CD8-positive, alpha-beta memory T cell (primary cell): ENCODE results near the gene SLC37A1. TPM values are rescaled to one million over a fixed set of nuclear protein-coding genes. Genes with fewer than 3 reads are reported as not detected.

ENCODE experiments used
- CTCF ChIA-PET: fragments of 350-600 bp; sonication (Branson Sonifier 250); formaldehyde crosslinking; loops from one replicate; lab custom pipeline; 2021; ENCODE audit warnings: antibody characterized with exemption; lab: Charles Lee
- POLR2A ChIA-PET: fragments of 350-600 bp; sonication (Branson Sonifier 250); formaldehyde crosslinking; loops from one replicate; lab custom pipeline; 2021; ENCODE audit warnings: antibody characterized with exemption; lab: Charles Lee
- DNase-seq, 5 donors: peaks; one replicate each; pipeline versions ENCODE4 v3.0.0 to v3.0.0-alpha.2; 2020 to 2022; ENCODE audit warnings: mixed read lengths in 1 of 5
- H3K27ac ChIP-seq: one replicate; pipeline ENCODE4 v1.7.0; 2013; ENCODE audit warnings: low read depth, mild to moderate bottlenecking, low read length, moderate library complexity
- H3K27me3 ChIP-seq: 2 replicates; pipeline ENCODE4 v1.7.0; 2013; ENCODE audit warnings: low read length, mild to moderate bottlenecking; ENCODE audit not compliant: insufficient read depth, poor library complexity, severe bottlenecking
- H3K36me3 ChIP-seq: 2 replicates; pipeline ENCODE4 v1.7.0; 2013; ENCODE audit warnings: mild to moderate bottlenecking, low read length, moderate library complexity; ENCODE audit not compliant: insufficient read depth
- H3K4me1 ChIP-seq: 2 replicates; pipeline ENCODE4 v1.7.0; 2013; ENCODE audit warnings: mild to moderate bottlenecking, low read length, moderate library complexity; ENCODE audit not compliant: insufficient read depth
- H3K4me3 ChIP-seq: 2 replicates; pipeline ENCODE4 v1.7.0; 2013; ENCODE audit warnings: mild to moderate bottlenecking, low read length
- H3K9me3 ChIP-seq: 2 replicates; pipeline ENCODE4 v1.7.0; 2013; ENCODE audit warnings: mild to moderate bottlenecking, low read length
- H3K27ac Mint-ChIP-seq, 8 donors: one replicate each; pipeline ENCODE4 v1.8.0; 2020 to 2021; ENCODE audit warnings: mixed read lengths in 8 of 8, mild to moderate bottlenecking in 6 of 8, inconsistent platforms in 3 of 8, moderate library complexity in 3 of 8
- H3K27me3 Mint-ChIP-seq, 2 donors: one replicate each; pipeline ENCODE4 v1.8.0; 2020 to 2021; ENCODE audit warnings: mixed read lengths in 2 of 2, mild to moderate bottlenecking in 1 of 2, moderate library complexity in 1 of 2
- H3K36me3 Mint-ChIP-seq, 3 donors: one replicate each; pipeline ENCODE4 v1.8.0; 2020 to 2021; ENCODE audit warnings: mixed read lengths in 3 of 3, inconsistent platforms in 1 of 3, mild to moderate bottlenecking in 1 of 3
- H3K4me1 Mint-ChIP-seq, 3 donors: one replicate each; pipeline ENCODE4 v1.8.0; 2020 to 2021; ENCODE audit warnings: mixed read lengths in 3 of 3, inconsistent platforms in 1 of 3, mild to moderate bottlenecking in 1 of 3
- H3K4me3 Mint-ChIP-seq, 7 donors: one replicate each; pipeline ENCODE4 v1.8.0; 2020 to 2021; ENCODE audit warnings: mixed read lengths in 7 of 7, mild to moderate bottlenecking in 6 of 7, moderate library complexity in 4 of 7, inconsistent platforms in 2 of 7
- H3K9me3 Mint-ChIP-seq, 5 donors: one replicate each; pipeline ENCODE4 v1.8.0; 2020 to 2022; ENCODE audit warnings: mixed read lengths in 5 of 5, mild to moderate bottlenecking in 3 of 5, moderate library complexity in 2 of 5, inconsistent platforms in 1 of 5
- polyA plus RNA-seq: library from polyadenylated mRNA; unstranded; fragments of 300-500 nt; fragmentation: Illumina TruSeq; gene quantifications from one replicate; pipeline ENCODE4 v1.2.3, GENCODE V29; 2021
- total RNA-seq, 2 experiments: library from RNA; stranded (reverse); gene quantifications; one replicate each; pipeline ENCODE4 v1.2.3, GENCODE V29; 2021

SLC37A1 gene
- total and polyA plus RNA-seq, 3 experiments from 2014 or later: 6.5 to 16.9 (median 16.6) TPM

- Mint-ChIP-seq H3K27me3 (no peaks in the 10 kb centered on the region), H3K4me3 (no peak overlapping the region), H3K9me3 (no peaks in the 10 kb centered on the region), H3K27ac (no peak overlapping the region), H3K4me1 (no peaks in the 10 kb centered on the region), H3K36me3 (peaks cover 0 to 87% (median 20%) of the 10 kb centered on the region in 3 donors)
- Histone ChIP-seq H3K4me1 (no peaks in the 10 kb centered on the region), H3K27me3 (no peaks in the 10 kb centered on the region), H3K4me3 (no peak overlapping the region), H3K36me3 (peaks cover 12% of the 10 kb centered on the region), H3K9me3 (no peaks in the 10 kb centered on the region), H3K27ac (no peak overlapping the region)
- ChIA-PET CTCF (no interaction called here), POLR2A (no interaction called here)
- peak in 1 of 5 donors; percentile 5 for DNase-seq
These were observed 43.8 kb downstream of the SLC37A1 start for GRCh38 chr21:42557420-42557819.

GRCh38 chr21:42558368-42558767 lies 44.7 kb downstream of the SLC37A1 start:
- no peak overlapping the region for H3K27ac Mint-ChIP-seq
- DNase-seq: no peak
- ChIA-PET CTCF (no interaction called here), POLR2A (no interaction called here)
- H3K4me3 ChIP-seq: no peak overlapping the region
- no peaks in the 10 kb centered on the region for H3K9me3 Mint-ChIP-seq
- no peaks in the 10 kb centered on the region for H3K27me3 Mint-ChIP-seq
- H3K27me3 ChIP-seq: no peaks in the 10 kb centered on the region
- H3K4me1 ChIP-seq: no peaks in the 10 kb centered on the region
- no peaks in the 10 kb centered on the region for H3K4me1 Mint-ChIP-seq
- peaks cover 0 to 92% (median 22%) of the 10 kb centered on the region in 3 donors for H3K36me3 Mint-ChIP-seq
- no peak overlapping the region for H3K4me3 Mint-ChIP-seq
- no peaks in the 10 kb centered on the region for H3K9me3 ChIP-seq
- H3K27ac ChIP-seq: no peak overlapping the region
- H3K36me3 ChIP-seq: peaks cover 12% of the 10 kb centered on the region

- H3K9me3 Mint-ChIP-seq: no peaks in the 10 kb centered on the region
- no peaks in the 10 kb centered on the region for H3K4me1 Mint-ChIP-seq
- no peaks in the 10 kb centered on the region for H3K9me3 ChIP-seq
- no peak overlapping the region for H3K4me3 ChIP-seq
- peak in 1 of 5 donors; percentile 39 for DNase-seq
- peak overlapping the region in 1 of 8 donors; percentile 29 for H3K27ac Mint-ChIP-seq
- POLR2A ChIA-PET: no interaction called here
- H3K27me3 Mint-ChIP-seq: no peaks in the 10 kb centered on the region
- no peaks in the 10 kb centered on the region for H3K27me3 ChIP-seq
- CTCF ChIA-PET: no interaction called here
- H3K4me1 ChIP-seq: no peaks in the 10 kb centered on the region
- H3K36me3 ChIP-seq: peaks cover 12% of the 10 kb centered on the region
- H3K4me3 Mint-ChIP-seq: no peak overlapping the region
- no peak overlapping the region for H3K27ac ChIP-seq
- peaks cover 0 to 93% (median 26%) of the 10 kb centered on the region in 3 donors for H3K36me3 Mint-ChIP-seq
These were observed 45.2 kb downstream of the SLC37A1 start for GRCh38 chr21:42558846-42559245.

GRCh38 chr21:42559326-42559725 lies 45.7 kb downstream of the SLC37A1 start:
- Mint-ChIP-seq H3K4me3 (no peak overlapping the region), H3K9me3 (no peaks in the 10 kb centered on the region), H3K4me1 (no peaks in the 10 kb centered on the region), H3K27ac (peak overlapping the region in 1 of 8 donors; percentile 29), H3K27me3 (no peaks in the 10 kb centered on the region), H3K36me3 (peaks cover 0 to 93% (median 23%) of the 10 kb centered on the region in 3 donors)
- Histone ChIP-seq H3K4me3 (no peak overlapping the region), H3K36me3 (peaks cover 7% of the 10 kb centered on the region), H3K27me3 (no peaks in the 10 kb centered on the region), H3K9me3 (no peaks in the 10 kb centered on the region), H3K4me1 (no peaks in the 10 kb centered on the region), H3K27ac (no peak overlapping the region)
- ChIA-PET POLR2A (no interaction called here), CTCF (no interaction called here)
- DNase-seq: no peak

- Histone ChIP-seq H3K27me3 (no peaks in the 10 kb centered on the region), H3K4me3 (no peak overlapping the region), H3K4me1 (no peaks in the 10 kb centered on the region), H3K36me3 (peaks cover 5% of the 10 kb centered on the region), H3K9me3 (no peaks in the 10 kb centered on the region), H3K27ac (no peak overlapping the region)
- H3K36me3 Mint-ChIP-seq: peaks cover 0 to 92% (median 23%) of the 10 kb centered on the region in 3 donors
- no peaks in the 10 kb centered on the region for H3K4me1 Mint-ChIP-seq
- no peaks in the 10 kb centered on the region for H3K27me3 Mint-ChIP-seq
- H3K9me3 Mint-ChIP-seq: no peaks in the 10 kb centered on the region
- ChIA-PET POLR2A (no interaction called here), CTCF (no interaction called here)
- peak overlapping the region in 3 of 8 donors; percentile 10 to 74 (median 24) for H3K27ac Mint-ChIP-seq
- no peak for DNase-seq
- H3K4me3 Mint-ChIP-seq: no peak overlapping the region
These were observed 47.0 kb downstream of the SLC37A1 start for GRCh38 chr21:42560517-42561179.

GRCh38 chr21:42561762-42562650 lies 48.4 kb downstream of the SLC37A1 start:
- H3K4me3 ChIP-seq: no peak overlapping the region
- no peak overlapping the region for H3K27ac ChIP-seq
- Mint-ChIP-seq H3K27ac (peak overlapping the region in 4 of 8 donors; percentile 1 to 91 (median 40)), H3K27me3 (no peaks in the 10 kb centered on the region), H3K36me3 (peaks cover 0 to 90% (median 23%) of the 10 kb centered on the region in 3 donors), H3K9me3 (no peaks in the 10 kb centered on the region), H3K4me1 (no peaks in the 10 kb centered on the region), H3K4me3 (no peak overlapping the region)
- H3K36me3 ChIP-seq: peaks cover 5% of the 10 kb centered on the region
- no peaks in the 10 kb centered on the region for H3K9me3 ChIP-seq
- CTCF ChIA-PET: no interaction called here
- no peak for DNase-seq
- POLR2A ChIA-PET: no interaction called here
- H3K27me3 ChIP-seq: no peaks in the 10 kb centered on the region
- H3K4me1 ChIP-seq: no peaks in the 10 kb centered on the region

- Histone ChIP-seq H3K4me3 (no peak overlapping the region), H3K27ac (no peak overlapping the region), H3K36me3 (peaks cover 5% of the 10 kb centered on the region), H3K27me3 (no peaks in the 10 kb centered on the region), H3K4me1 (no peaks in the 10 kb centered on the region), H3K9me3 (no peaks in the 10 kb centered on the region)
- ChIA-PET CTCF (no interaction called here), POLR2A (no interaction called here)
- Mint-ChIP-seq H3K27me3 (no peaks in the 10 kb centered on the region), H3K4me3 (no peak overlapping the region), H3K27ac (peak overlapping the region in 2 of 8 donors; percentile 72 to 91), H3K9me3 (no peaks in the 10 kb centered on the region), H3K36me3 (peaks cover 0 to 93% (median 23%) of the 10 kb centered on the region in 3 donors), H3K4me1 (no peaks in the 10 kb centered on the region)
- no peak for DNase-seq
These were observed 49.2 kb downstream of the SLC37A1 start for GRCh38 chr21:42562816-42563215.

GRCh38 chr21:42563261-42563660 lies 49.6 kb downstream of the SLC37A1 start:
- Mint-ChIP-seq H3K27me3 (no peaks in the 10 kb centered on the region), H3K4me3 (no peak overlapping the region), H3K4me1 (no peaks in the 10 kb centered on the region), H3K9me3 (no peaks in the 10 kb centered on the region), H3K36me3 (peaks cover 0 to 93% (median 24%) of the 10 kb centered on the region in 3 donors), H3K27ac (no peak overlapping the region)
- H3K27ac ChIP-seq: no peak overlapping the region
- H3K27me3 ChIP-seq: no peaks in the 10 kb centered on the region
- no peak overlapping the region for H3K4me3 ChIP-seq
- H3K9me3 ChIP-seq: no peaks in the 10 kb centered on the region
- H3K4me1 ChIP-seq: no peaks in the 10 kb centered on the region
- peaks cover 5% of the 10 kb centered on the region for H3K36me3 ChIP-seq
- ChIA-PET POLR2A (no interaction called here), CTCF (no interaction called here)
- peak in 1 of 5 donors; percentile 6 for DNase-seq
